ENCODE measurements around the gene GPA33.
"Not testable (repeated sequence)": the region's sequence is repeated elsewhere in the genome, so short reads cannot be mapped to it uniquely, and the experiment has no call there.

Gene GPA33

GRCh38 chr1:167054531-167054930 is 35.6 kb downstream of the GPA33 start:
- DNase-seq: no peak

DNA sequence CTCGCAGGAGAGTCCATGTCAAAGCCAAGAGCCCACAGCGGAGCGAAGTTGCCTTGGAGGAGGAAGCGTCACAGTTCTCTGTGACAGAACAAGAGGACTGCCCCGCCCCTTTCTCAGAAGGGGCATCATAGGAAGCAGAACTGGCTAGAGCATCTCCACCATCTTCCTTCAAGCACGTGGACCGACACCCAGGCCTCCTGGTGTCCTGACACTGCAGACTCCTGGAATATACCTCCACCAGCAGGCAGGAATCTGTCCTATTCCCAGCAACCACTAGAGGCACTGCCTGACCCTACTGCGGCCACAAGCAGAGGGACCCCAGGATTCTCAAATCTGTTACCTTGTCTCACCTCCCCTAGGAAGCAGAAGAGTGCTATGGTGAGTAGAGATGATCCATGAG is 37.8 kb downstream of the GPA33 start:
- no peak for DNase-seq

- no peak for DNase-seq
These were observed 38.3 kb downstream of the GPA33 start for GRCh38 chr1:167051907-167052306.

DNA sequence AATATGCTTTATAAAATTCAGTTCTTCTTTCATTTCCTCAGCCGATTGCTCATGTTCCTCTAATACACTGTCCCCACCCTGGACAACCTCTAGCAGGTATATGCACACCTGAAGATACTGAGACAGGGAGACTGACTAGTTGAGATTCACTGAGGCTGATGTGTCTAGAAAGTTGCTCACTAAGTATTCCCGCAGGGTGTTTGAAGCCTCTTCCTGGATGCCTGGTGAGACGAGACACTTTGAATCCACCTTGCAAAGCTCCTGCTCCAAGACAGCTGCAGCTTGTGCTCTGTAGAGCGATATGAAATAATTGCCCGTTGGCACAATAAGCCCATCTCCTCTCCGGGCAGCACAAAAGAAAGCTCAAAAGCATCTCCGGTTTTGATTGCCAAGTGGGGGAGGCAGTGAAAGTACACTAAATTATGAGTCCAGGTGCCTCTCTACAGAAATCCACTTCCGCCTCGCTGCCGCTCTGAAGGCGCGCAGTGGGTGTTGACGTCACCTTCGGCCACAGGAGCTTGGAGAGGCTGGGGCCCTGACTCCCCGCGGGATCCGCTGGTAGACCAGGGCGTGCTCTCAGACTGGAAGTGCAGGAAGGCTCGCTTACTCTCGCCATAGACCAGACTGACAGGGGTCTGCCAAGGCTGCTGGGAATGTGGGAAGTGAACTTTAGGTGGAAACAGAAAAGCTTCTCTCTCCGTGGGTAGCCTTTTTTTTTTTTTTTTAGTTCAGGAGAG is 46.3 kb downstream of the GPA33 start:
- DNase-seq: peak; percentile 73

DNA sequence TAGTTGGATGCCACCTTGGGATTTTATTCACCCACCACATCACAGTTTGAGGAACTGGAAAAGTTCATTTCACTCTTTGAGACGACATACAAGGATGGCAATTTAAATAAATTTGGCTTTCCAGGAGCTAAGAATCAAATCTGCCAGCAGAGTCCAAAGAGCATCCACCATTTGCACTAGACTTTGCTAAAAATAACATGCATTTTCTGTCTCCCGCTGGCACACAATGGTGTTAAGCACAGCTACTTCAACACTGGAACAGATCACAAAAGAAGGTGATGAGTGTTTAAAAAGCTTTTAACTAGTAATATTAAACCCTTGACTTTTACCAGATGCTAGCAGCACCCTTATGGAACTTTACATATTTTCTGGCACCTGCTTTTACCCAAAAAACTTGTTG is 56.5 kb downstream of the GPA33 start:
- no peak for DNase-seq

GRCh38 chr1:167029553-167029952 is 60.6 kb downstream of the GPA33 start:
- not testable (repeated sequence) for DNase-seq

GRCh38 chr1:167022384-167022783 is 67.8 kb downstream of the GPA33 start:
- DNase-seq: no peak

DNA sequence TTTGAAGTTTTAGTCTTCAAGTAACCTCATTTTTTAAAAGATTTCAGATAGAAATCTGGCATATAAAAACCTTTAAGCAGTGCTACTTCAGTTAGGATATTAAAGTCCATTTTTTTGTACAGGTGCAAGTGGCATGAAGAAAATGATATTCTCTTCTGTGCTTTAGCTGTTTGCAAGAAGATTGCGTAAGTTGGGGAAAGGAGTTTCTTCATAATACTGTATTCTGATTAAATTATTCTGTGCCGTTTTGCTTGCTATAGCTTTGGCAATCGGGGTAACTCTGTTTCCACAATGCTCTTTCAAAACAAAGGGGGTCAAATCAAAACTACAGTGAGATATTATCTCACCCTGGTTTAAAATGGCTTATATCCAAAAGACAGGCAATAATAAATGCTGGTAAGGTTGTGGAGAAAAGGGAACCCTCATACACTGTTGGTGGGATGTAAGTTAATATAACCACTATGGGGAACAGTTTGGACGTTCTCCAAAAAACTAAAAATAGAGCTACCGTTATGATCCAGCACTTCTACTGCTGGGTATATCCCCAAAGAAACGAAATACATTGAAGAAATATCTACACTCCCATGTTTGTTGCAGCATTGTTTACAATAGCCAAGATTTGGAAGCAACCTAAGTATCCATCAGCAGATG is 74.0 kb downstream of the GPA33 start:
- no peak for DNase-seq

- no peak for DNase-seq
These were observed 76.9 kb downstream of the GPA33 start for GRCh38 chr1:167013108-167013929.

- no peak for DNase-seq
These were observed 77.6 kb downstream of the GPA33 start for GRCh38 chr1:167012570-167012969.

DNA sequence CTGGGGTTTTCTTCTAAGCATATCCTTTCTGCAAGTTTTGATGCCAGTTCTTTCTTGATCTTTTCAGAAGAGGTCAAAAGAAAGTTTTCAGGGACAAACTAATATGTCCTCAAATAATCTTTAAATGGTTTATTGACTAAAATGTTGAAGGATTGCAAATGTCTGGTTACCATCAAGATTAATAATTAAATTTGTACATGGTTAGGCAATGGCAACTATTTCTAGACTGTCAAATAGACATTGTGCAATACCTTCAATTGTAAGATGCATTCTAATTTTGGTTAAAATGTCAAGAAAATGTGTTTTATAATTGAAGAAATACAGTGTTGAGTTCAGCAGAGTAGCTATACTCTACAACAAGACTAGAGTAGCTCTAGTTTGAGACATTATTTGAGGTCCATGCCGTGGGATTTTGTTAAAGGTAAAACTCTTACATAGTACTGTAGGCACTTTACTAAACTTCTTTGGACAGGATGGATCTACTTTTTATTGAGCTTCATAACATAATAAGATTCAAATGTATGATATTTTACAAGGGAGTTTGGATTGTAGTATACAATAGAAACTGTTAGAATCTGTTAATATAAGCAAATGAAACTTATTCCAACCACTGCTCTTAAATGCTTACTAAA is 78.5 kb downstream of the GPA33 start:
- DNase-seq: no peak

GRCh38 chr1:167003711-167004110 is 86.5 kb downstream of the GPA33 start:
- peak; percentile 47 for DNase-seq

Data from kidney glomerular epithelial cell (primary cell).